GM19023 (cell line): Measurements from ENCODE around the gene ANKRD33.
"Not testable (repeated sequence)": the region's sequence is repeated elsewhere in the genome, so short reads cannot be mapped to it uniquely, and the experiment has no call there.

Experiments
- ATAC-seq: cut with Tn5 transposase; IDR thresholded peaks from one replicate; pipeline ENCODE4 v1.9.1; 2021; ENCODE audit warnings: mild to moderate bottlenecking, moderate library complexity; ENCODE audit not compliant: unreplicated experiment

Gene ANKRD33

DNA sequence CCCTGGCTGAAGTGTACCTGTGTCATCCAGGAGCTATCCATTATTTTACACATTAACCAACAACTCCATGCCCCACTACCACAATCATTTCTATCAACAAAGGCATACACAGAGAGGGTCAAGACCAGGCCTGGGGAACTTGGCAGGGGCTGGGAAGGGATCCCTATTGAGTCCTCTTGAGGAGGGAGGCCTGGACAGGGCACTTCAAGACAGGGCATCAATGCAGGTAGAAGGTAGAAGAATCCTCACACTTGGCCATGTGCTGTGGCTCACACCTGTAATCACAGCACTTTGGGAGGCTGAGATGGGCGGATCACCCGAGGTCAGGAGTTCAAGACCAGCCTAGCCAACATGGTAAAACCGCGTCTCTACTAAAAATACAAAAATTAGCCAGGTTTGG, 13.4 kb upstream of the ANKRD33 start:
- no peak for ATAC-seq

DNA sequence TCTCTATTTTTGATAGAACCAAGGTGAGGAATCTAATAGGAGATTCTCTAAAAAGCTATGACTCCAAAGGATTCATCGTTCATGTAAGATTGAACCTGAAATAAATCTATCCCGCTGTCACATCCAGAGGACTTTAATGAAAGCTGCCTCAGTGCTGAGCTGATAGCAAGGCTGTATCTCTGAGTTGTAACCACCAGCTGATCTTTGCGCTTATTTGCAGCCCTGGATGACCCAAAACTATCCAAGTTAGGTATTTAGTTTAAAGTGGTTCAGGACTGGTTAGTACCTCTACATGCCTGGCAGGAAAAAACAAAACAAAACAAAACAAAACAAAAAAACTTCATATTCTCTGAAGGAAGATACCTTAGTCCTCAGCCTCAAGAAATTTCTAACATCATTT, 8.8 kb upstream of the ANKRD33 start:
- ATAC-seq, result no peak

DNA sequence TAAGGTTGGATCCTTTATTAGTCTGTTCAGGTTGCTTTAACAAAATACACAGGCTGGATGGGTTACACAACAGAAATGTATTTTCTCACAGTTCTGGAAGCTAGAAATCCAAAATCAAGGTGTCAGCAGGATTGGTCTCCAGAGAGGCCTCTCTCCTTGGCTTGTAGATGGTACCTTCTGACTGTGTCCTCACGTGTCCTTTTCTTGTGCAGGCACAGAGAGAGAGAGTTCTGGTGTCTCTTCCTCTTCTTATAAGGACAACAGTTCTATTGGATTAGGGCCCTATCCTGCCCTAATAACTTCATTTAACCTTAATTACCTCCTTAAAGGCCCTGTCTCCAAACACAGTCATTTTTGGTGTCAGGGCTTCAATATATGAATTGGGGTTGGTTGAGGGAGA, 4.6 kb upstream of the ANKRD33 start:
- ATAC-seq, result no peak

DNA sequence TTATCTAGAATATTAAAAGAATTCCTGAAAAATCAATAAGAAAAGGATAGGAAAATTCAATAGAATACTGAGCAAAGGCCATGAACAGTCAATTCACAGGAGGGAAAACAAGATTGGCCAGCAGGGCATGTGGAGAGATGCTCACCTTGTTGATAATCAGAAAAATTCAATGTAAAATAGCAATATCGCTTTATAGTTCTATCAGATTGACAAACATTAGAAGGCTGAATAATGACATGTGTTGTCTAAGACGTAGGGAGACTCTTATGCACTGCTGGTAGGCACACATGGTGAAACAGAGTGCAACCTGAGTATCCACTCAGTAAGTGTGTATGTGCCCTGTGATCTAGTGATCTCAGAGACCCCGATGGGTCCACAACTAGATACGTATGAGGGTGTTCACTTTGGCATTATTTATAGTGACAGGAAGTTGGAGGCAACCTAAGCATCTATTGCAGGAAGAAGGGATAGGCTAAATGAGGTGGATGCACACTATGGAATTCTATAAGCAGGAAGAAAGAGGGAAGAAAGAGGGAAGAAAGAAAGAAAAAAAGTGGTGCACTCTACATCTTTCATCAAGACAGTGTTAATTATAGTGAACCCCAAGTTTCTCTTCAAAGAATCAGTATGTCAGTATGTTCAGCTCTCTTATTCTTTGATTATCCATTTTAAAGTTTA, 3.8 kb upstream of the ANKRD33 start:
- ATAC-seq, result no peak

DNA sequence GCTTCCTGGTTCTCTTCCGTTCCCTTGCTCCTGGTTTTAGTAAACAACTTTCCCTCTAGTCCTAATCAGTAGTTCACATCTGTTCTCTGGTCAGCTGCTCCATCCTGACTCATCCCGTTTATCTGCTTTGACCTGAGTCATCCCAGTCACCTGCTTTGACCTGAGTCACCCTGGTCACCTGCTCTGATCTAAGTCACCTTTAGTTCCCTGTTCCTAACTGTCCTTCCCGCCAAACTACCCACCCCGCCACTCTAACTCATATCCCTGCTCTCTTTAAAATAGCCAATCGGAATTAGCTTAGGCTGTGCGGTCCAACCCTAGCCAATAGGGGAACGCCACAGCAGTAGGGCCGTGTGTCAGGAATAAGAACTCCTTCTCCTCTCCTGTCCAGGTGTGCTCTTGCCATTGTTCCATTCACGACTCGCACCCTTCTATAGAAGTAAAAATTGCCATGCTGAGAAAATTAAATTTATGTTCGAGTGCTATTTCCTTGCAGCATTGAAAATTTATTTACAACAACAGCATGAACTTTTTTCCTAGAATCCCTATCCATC, 3.1 kb upstream of the ANKRD33 start:
- no peak for ATAC-seq

DNA sequence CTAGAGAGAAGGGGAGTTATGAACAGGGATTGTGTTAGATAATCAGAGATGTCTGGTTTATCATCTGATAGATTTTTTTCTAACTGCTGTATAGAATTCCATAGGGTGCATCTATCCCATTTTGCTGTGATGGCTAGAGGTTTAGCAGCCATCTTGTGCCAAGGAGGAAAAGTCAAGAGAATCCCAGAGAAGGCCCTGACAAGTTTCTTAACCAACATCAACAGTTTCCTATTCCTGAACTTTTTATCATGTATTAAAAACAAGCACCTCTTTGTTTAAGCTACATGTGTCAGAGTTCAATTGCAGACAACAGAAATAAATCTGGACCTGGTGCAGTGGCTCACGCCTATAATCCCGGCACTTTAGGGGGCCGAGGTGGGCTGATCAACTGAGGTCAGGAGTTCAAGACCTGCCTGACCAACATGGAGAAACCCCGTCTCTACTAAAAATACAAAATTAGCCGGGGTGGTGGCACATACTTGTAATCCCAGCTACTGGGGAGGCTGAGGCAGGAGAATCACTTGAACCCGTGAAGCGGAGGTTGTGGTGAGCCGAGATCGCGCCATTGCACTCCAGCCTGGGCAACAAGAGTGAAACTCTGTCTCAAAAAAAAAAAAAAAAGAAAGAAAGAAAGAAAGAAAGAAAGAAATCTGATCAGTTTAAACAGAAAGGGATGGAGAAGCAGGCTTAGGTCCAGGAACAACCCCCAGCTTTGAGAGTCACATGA, 2.4 kb upstream of the ANKRD33 start:
- not testable (repeated sequence) for ATAC-seq

DNA sequence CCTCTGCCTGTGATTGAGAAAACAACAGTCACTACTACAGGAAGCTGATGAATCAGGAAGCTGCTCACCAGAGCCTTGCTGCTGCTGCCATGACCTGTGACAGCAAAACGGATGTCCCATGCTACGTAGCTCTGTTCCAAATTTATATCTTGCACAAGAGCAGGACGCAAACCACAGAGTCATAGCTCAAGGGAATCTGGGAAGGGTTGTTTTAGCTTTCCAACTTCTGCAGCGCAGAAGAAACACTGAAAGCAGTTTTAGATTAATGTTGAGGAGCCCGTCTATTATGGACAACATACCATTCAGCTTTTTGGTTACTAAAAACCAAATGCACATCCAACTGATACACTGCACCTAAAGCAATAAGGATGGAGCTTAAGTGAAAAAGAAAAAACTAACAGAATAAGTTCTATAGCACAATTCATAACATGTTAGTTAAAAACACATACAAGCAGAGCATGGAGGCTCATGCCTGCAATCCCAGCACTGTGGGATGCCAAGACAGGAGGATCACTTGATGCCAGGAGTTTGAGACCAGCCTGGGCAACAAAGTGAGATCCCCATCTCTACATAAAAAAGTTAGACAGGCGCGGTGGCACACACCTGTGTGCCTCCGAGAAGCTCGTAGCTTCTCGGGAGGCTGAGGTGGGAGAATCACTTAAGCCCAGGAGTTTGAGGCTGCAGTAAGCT, 1.7 kb upstream of the ANKRD33 start:
- ATAC-seq, result no peak

DNA sequence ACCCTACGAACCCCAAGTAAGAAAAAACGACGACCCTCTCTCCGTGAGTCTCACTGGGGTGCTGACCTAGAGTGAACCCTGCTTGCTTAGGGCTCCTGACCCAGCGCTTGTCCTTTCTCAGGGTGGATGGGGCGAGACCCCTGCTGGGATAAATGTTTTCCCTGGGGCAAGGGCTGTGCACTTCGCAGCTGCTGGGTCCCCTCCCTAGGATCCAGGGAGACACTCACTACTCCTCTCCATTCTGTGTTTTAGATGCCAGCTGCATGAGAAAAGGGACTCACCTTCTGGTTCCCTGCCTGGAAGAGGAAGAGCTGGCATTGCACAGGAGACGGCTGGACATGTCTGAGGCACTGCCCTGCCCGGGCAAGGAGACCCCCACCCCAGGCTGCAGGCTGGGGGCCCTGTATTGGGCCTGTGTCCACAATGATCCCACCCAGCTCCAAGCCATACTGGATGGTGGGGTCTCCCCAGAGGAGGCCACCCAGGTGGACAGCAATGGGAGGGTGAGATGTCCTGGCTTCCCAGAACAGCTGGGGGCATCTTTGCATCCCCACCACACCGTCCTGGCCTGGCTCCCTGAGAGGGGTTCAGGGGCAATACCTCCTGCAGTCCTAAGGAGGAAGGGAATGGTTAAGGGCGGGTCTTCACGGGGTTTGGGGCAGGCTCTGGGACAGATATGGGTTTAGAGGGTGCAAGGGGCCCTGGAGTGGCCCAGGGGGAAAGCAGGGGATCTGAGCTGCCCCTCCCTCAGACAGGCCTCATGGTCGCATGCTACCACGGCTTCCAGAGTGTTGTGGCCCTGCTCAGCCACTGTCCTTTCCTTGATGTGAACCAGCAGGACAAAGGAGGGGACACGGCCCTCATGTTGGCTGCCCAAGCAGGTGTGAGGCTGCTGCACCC, 663 bp downstream of the ANKRD33 start:
- ATAC-seq, result no peak

DNA sequence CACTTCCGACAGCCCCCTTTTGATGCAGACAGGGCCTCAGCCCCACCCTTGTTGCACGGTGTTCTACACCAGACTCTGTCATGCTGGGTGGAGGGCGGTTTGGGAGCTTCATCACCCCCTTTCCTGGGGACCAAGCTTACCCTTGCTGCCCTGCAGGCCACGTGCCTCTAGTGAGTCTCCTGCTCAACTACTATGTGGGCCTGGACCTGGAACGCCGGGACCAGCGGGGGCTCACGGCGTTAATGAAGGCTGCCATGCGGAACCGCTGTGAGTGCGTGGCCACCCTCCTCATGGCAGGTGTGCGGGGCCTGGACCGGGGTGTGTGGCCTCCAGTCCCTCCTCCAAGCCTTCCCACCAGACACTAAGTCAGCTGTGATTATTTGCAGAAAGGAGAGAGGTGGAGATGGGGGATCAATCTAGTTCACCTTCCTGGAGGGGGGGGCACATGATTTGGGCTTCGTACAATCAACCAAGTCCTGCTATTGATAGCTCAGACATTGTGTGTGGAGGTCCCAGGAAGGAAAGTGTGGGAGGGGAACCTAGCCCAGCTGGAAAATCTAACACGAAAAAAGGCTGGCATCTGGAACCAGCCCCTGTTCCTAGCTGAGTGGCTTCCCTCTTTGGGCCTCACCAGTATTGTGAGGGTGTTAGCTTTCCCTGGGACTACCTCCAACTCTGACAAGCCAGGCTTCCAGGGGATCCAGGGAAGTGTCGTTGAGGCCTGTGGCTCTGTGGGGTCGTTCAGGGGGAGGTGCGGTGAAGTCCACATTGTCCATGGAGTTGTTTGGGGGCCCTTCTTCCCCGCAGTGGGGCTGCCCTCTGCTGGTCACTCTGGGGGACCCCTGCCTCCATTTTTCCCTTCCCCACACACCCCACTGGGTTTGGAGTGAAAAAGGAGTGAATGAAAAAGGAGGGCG, 1.6 kb downstream of the ANKRD33 start:
- ATAC-seq, result no peak

DNA sequence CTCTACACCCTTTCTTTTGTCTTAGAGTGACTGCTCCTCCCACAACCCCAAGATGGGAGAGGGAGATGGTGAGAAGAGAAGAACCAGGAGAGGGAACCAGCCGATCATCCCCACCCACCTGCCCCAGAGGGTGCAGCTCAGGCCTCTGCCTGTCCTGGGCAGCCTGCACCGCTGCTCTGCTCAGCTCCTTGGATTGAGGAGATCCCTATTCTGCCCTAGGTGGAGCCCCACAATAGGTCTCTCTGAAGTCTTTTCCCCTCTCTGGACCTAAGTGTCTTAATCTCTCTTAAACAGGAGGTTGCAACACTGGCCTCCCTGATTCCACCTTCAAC, 2.2 kb downstream of the ANKRD33 start:
- ATAC-seq, result no peak

DNA sequence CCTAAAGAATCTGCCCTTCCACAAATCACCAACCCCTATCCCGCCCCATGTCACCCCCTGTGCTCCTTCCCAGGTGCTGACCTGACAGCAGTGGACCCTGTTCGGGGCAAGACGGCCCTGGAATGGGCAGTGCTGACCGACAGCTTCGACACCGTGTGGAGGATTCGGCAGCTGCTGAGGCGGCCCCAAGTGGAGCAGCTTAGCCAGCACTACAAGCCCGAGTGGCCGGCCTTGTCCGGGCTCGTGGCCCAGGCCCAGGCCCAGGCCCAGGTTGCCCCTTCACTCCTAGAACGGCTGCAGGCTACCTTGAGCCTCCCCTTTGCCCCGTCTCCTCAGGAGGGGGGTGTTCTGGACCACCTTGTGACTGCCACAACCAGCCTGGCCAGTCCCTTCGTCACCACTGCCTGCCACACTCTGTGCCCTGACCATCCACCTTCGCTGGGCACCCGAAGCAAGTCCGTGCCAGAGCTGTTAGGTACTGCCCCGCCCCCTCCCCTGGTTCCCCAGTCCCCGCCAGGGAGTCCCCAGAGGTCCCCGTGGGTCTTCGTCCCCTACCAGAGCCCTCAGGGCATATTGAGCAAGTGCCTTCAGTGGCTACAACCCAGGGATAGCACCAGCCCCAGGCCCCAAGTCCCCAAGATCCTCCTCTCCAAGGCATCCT, 2.7 kb downstream of the ANKRD33 start:
- no peak for ATAC-seq

DNA sequence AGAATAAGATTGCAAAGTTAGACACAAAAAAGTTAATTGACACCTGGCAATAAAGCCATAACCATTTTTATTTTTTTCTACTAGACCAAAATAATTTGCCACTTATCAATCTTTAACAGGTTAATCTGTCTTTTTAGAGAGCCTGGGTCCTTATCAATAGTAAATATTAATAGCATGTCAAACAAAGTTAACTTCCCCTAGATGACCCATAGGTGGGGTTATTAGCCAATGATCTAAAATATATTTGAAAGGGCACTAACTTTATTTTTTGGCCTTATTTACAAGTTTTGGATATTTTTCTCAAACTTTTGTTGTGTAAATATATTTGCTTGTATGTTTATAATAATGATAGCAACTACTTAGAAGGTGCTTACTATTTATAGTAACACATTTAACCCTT, 3.9 kb downstream of the ANKRD33 start:
- no peak for ATAC-seq

DNA sequence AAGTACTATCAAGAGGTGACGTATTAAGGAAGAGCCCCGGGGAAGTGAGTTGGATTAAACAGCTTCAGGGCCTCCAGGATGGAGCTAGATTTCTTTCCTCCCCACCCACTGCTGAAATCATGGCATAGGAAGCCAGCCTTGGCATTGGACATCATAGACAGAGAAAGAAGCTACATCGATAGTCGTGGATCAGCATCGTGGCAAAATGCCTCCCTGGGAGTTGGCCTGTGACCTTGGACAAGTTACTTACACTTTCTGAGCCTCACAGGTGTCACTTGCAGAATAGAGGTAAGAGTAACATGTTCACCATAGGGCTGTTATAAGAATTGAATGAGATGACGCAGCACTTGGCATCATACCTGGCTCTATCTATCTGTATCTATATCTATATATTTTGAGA, 5.9 kb downstream of the ANKRD33 start:
- no peak for ATAC-seq

DNA sequence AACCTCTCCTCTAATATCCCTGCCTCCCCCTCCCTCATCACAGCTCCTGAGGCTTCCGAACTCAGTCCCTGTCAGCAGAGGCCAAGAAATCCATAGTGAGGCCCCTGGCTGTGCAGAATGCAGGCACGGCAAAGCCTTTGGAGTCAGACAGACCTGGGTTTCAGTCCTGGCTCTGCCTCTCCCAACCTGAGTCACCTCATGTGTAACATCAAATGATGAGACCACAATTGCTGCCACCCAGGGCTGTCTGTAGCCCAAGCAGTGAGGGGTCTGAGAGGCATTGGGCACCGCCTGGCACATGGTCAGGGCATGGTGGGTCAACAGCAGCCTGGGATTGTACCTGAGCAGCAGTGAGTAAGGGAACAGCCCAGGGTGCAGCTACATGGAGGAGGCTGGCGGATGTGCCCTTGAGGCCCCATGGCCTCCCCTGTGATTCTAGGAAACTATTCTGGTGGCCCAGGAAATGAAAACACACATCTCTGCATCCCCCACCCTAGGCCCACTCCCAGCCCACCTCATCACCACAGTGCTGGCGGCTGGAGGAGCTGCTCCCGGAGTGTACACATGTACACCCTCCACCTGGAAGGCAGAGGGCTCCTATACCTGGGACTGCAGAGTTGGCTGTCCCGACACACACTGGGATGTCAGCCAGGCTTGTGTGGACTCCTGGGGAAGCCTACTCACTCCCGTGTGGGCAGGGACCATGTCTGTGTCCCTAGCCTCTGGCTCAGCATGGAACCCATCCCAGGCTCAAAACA, 7.7 kb downstream of the ANKRD33 start:
- ATAC-seq, result no peak

DNA sequence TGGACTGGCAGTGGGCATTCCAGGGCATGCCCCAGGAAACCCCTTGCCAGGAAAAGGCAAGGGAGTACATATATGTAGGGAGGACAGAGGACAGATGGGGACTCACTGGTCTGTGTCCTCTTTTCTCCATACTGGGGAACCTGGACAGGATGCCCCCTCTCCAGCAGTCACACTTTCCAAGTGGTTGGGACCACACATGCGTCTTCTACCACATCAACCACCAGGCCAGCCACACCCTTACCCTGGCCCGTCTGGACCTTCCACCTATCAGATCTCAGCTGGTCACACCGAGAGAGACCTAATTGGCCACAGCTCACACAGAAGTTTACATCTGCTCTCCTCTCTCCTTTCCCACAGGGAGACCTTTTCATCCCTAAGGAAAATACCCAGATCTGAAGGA, 8.3 kb downstream of the ANKRD33 start:
- no peak for ATAC-seq

DNA sequence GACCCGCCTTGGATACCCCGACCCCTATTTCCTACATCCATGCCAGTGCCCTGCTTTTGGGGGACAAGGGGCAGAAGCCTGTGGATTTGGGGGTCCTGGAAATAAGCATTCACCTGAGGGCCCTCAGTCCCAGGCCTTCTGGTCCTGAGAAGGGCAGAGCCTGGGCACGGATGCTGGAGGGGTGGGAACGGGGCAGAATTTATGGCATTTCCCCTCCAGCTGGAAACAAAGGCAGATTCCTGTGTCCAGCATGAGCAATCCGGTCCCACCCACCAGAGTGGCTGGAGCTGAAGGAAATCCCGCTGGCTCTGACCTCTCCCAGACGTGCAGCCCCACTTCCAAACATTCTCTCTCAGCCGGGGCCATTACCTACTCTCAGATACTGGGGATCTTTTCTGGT, 9.3 kb downstream of the ANKRD33 start:
- no peak for ATAC-seq

DNA sequence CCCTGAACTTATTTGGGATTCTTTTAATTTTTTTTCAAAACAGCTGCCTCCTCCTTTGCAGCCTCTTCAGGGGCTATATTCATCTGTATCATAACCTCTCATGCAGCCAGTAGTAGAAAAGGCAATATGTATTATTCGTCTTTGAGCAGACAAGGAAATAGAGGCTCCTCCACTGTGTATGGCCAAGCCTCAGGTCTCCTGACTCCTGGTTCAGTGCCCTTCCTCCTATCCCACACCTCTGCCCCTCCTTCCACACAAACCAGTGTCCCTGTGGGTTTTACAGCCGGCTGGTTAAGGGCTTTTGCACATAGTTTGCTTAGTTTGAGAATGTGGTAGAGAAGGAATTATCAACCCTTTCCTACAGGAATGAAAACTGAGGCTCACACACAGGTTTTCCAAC, 10.6 kb downstream of the ANKRD33 start:
- ATAC-seq, result no peak

DNA sequence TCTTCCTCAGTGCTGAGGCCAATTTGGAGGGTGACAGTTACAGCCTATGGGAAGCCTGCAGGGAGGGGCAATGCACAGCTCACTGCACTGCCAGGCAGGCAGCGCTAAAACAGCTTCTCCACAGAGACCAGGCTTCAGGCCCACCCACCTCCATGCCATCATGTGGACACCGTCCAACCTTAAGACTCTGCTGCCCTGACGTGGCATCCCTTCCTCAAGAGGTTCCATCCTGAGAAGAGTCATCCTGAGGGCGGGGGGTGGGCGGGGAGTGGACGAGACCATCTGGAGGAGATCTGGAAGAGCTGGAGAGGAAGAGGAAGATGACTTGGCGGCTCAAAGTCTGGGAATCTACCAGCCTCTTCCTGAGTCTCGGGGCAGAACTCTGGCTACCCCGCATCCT, 11.0 kb downstream of the ANKRD33 start:
- ATAC-seq, result no peak
